Measurements from ENCODE around the gene GSTM2. TPM values are rescaled to one million over a fixed set of nuclear protein-coding genes. Genes with fewer than 3 reads are reported as not detected.

The GSTM2 gene
- total RNA-seq = 1.6 and 5.6 TPM in 2 replicates

GRCh38 chr1:109667452-109668122 is at the start of gene GSTM2:
GSTM2 (plus strand) TSS chr1:109668057; CDS start chr1:109668116, 59 bp downstream.

GRCh38 chr1:109619576-109620400 is 48.1 kb upstream of the GSTM2 start, which contains the start of the genes AMPD2 and GNAT2:
AMPD2 (plus strand) TSS chr1:109619837; CDS start chr1:109621176, 1,339 bp downstream.
GNAT2 (minus strand) TSS chr1:109619616; CDS start chr1:109612870, 6,746 bp downstream.

GRCh38 chr1:109655615-109656519 is 12.0 kb upstream of the GSTM2 start, which contains the start of gene GSTM4:
GSTM4 (plus strand) TSS chr1:109656099; CDS start chr1:109656390, 291 bp downstream.

GRCh38 chr1:109687641-109688499 is 20.0 kb downstream of the GSTM2 start, which contains the start of gene GSTM1:
GSTM1 (plus strand) TSS chr1:109687817; CDS start chr1:109687874, 57 bp downstream.

GRCh38 chr1:109711593-109712320 is 43.9 kb downstream of the GSTM2 start, which contains the start of gene GSTM5:
GSTM5 (plus strand) TSS chr1:109712251; CDS start chr1:109712313, 62 bp downstream.

Other genes starting within 250 kb of the GSTM2 start
- gene PSMA5, start 241.6 kb upstream of the GSTM2 start, total RNA-seq = 52.0 and 63.5 TPM in 2 replicates
- gene SYPL2, start 201.5 kb upstream of the GSTM2 start, total RNA-seq = not detected in 2 replicates
- gene ATXN7L2, start 184.2 kb upstream of the GSTM2 start, total RNA-seq = 1.0 and 1.4 TPM in 2 replicates
- gene CYB561D1, start 174.0 kb upstream of the GSTM2 start, total RNA-seq = 3.7 and 5.1 TPM in 2 replicates
- gene AMIGO1, start 158.3 kb upstream of the GSTM2 start, total RNA-seq = 1.4 and 2.3 TPM in 2 replicates
- 0.27 and 0.66 TPM in 2 replicates for gene GPR61, start 128.2 kb upstream of the GSTM2 start, total RNA-seq
- 18.8 and 19.3 TPM in 2 replicates for gene GNAI3, start 119.4 kb upstream of the GSTM2 start, total RNA-seq
- not detected in 2 replicates for gene GNAT2, start 48.4 kb upstream of the GSTM2 start, total RNA-seq
- gene AMPD2, start 48.2 kb upstream of the GSTM2 start, total RNA-seq = 46.2 and 74.6 TPM in 2 replicates
- 1.7 and 3.3 TPM in 2 replicates for gene GSTM4, start 12.0 kb upstream of the GSTM2 start, total RNA-seq
- 2.7 and 5.4 TPM in 2 replicates for gene GSTM1, start 19.8 kb downstream of the GSTM2 start, total RNA-seq
- gene GSTM5, start 44.2 kb downstream of the GSTM2 start, total RNA-seq = 0.09 TPM in 2 replicates
- 18.1 and 41.2 TPM in 2 replicates for gene GSTM3, start 73.0 kb downstream of the GSTM2 start, total RNA-seq
- not detected in 2 replicates for gene EPS8L3, start 95.9 kb downstream of the GSTM2 start, total RNA-seq
- gene CSF1, start 242.8 kb downstream of the GSTM2 start, total RNA-seq = 5.6 and 10.3 TPM in 2 replicates

Data from endothelial cell of coronary artery (primary cell).